B cell (primary cell): Measurements from ENCODE around the gene KRTAP10-5.
"Not testable (repeated sequence)": the region's sequence is repeated elsewhere in the genome, so short reads cannot be mapped to it uniquely, and the experiment has no call there.

Source experiments
- EZH2 ChIP-seq: IDR thresholded peaks from 2 replicates; pipeline ENCODE4 v1.6.1; 2012; ENCODE audit warnings: borderline replicate concordance, low read depth, mild to moderate bottlenecking, moderate library complexity, low read length; ENCODE audit not compliant: insufficient read depth, poor library complexity, severe bottlenecking
- TF ChIP-seq, protein P1 (sequence below): fragments of 200-600 bp; IDR thresholded peaks from one replicate; pipeline ENCODE4 v1.8.0; 2022; ENCODE audit warnings: antibody characterized with exemption, mild to moderate bottlenecking

DNA sequence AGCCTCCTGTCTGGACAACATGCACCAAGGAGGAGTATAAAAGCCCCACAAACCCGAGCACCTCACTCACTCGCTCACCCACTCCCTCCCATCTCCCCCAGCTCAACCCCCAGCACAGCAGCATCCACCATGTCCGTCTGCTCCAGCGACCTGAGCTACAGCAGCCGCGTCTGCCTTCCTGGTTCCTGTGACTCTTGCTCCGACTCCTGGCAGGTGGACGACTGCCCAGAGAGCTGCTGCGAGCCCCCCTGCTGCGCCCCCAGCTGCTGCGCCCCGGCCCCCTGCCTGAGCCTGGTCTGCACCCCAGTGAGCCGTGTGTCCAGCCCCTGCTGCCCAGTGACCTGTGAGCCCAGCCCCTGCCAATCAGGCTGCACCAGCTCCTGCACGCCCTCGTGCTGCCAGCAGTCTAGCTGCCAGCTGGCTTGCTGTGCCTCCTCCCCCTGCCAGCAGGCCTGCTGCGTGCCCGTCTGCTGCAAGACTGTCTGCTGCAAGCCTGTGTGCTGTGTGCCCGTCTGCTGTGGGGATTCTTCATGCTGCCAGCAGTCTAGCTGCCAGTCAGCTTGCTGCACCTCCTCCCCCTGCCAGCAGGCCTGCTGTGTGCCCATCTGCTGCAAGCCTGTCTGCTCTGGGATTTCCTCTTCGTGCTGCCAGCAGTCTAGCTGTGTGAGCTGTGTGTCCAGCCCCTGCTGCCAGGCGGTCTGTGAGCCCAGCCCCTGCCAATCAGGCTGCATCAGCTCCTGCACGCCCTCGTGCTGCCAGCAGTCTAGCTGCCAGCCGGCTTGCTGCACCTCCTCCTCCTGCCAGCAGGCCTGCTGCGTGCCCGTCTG lies 6.6 kb downstream of the KRTAP10-5 start, which contains the start of gene KRTAP10-4:
- TF ChIP-seq, protein P1, sequence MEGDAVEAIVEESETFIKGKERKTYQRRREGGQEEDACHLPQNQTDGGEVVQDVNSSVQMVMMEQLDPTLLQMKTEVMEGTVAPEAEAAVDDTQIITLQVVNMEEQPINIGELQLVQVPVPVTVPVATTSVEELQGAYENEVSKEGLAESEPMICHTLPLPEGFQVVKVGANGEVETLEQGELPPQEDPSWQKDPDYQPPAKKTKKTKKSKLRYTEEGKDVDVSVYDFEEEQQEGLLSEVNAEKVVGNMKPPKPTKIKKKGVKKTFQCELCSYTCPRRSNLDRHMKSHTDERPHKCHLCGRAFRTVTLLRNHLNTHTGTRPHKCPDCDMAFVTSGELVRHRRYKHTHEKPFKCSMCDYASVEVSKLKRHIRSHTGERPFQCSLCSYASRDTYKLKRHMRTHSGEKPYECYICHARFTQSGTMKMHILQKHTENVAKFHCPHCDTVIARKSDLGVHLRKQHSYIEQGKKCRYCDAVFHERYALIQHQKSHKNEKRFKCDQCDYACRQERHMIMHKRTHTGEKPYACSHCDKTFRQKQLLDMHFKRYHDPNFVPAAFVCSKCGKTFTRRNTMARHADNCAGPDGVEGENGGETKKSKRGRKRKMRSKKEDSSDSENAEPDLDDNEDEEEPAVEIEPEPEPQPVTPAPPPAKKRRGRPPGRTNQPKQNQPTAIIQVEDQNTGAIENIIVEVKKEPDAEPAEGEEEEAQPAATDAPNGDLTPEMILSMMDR: not testable (repeated sequence)
- TF ChIP-seq EZH2: not testable (repeated sequence)
